SH-SY5Y (cell line): ENCODE data around the gene COTL1.

Experiments used
- GATA2 ChIP-seq: IDR thresholded peaks from 2 replicates; pipeline ENCODE4 v1.6.1; 2011; ENCODE audit warnings: mild to moderate bottlenecking, low read depth, low read length
- GATA3 ChIP-seq: IDR thresholded peaks from 2 replicates; pipeline ENCODE4 v1.6.1; 2011; ENCODE audit warnings: low read depth, mild to moderate bottlenecking, low read length, moderate library complexity

GRCh38 chr16:84613408-84614072 is 4.3 kb downstream of the COTL1 start:
- TF ChIP-seq GATA3 (no peak), GATA2 (no peak)
